K562 (cell line): Measurements from ENCODE around the gene EIF4EBP2.

Source experiments
- CREB3 ChIP-seq: fragments of 450-650 bp; conservative IDR thresholded peaks from 2 replicates; pipeline ENCODE4 v1.6.1; 2016; ENCODE audit warnings: missing genetic modification characterization, low read depth, mild to moderate bottlenecking, missing compliant biosample characterization, moderate library complexity
- CTCF ChIP-seq, 3 experiments: IDR thresholded peaks in 2 of 3; conservative IDR thresholded peaks in 1 of 3; 2 replicates each; pipeline ENCODE4 v1.5.1; 2011 to 2012; ENCODE audit warnings: low read length in 3 of 3, mild to moderate bottlenecking in 3 of 3, control low read depth in 2 of 3, improper control_type of control experiment in 1 of 3, inconsistent platforms in 1 of 3, low read depth in 1 of 3, mixed read lengths in 1 of 3, moderate library complexity in 1 of 3; ENCODE audit not compliant: insufficient read depth in 2 of 3
- KAT8 ChIP-seq: fragments of 450-650 bp; IDR thresholded peaks from 2 replicates; pipeline ENCODE4 v1.6.1; 2016; ENCODE audit warnings: low read depth, mild to moderate bottlenecking
- ZNF124 ChIP-seq: sonication (generic); formaldehyde crosslinking; IDR thresholded peaks from 2 replicates; pipeline ENCODE4 v1.8.1; 2022; ENCODE audit warnings: missing genetic modification reagents
- ZNF717 ChIP-seq: fragments of 250-450 bp; sonication (Bioruptor Pico); IDR thresholded peaks from 2 replicates; pipeline ENCODE4 v1.5.0; 2021

GRCh38 chr10:70358446-70358845, 45.5 kb upstream of the EIF4EBP2 start:
- TF ChIP-seq ZNF124 (no peak), CTCF (IDR thresholded peaks at IDR 0.05 in 2 of 3, conservative IDR thresholded peaks at IDR 0.05 in 1 of 3; ENCODE audit: insufficient read depth in 2 of 3, low read depth in 1 of 3, low read length in 3 of 3) (no peak), CREB3 (tag) (no peak), ZNF717 (CRISPR knock-in tag) (no peak), KAT8 (no peak)
